Thyroid gland (tissue), 4 donors: ENCODE data around the gene CHMP6. TPM values are rescaled to one million over a fixed set of nuclear protein-coding genes. Genes with fewer than 3 reads are reported as not detected.

Source experiments
- DNase-seq, 2 donors: peaks; one replicate each; pipeline ENCODE4 v3.0.0-alpha.2; 2019
- H3K27ac ChIP-seq, 3 donors: fragments of 200-600 bp; sonication (generic); 1 replicate in 2 of 3; 2 replicates in 1 of 3; pipeline ENCODE4 v1.5.1; 2016 to 2019; ENCODE audit warnings: mild to moderate bottlenecking in 1 of 3, moderate library complexity in 1 of 3
- H3K27me3 ChIP-seq: fragments of 200-600 bp; sonication (generic); one replicate; pipeline ENCODE4 v1.5.1; 2019
- H3K36me3 ChIP-seq, 2 donors: fragments of 200-600 bp; sonication (generic); one replicate each; pipeline ENCODE4 v1.5.1; 2016 to 2019
- H3K4me1 ChIP-seq, 2 donors: fragments of 200-600 bp; sonication (generic); one replicate each; pipeline ENCODE4 v1.5.1; 2017 to 2019
- H3K4me3 ChIP-seq, 3 donors: fragments of 200-600 bp; sonication (generic); replicated peaks in 1 of 3; 1 replicate in 2 of 3; 2 replicates in 1 of 3; pipeline ENCODE4 v1.5.1; 2016; ENCODE audit warnings: mild to moderate bottlenecking in 1 of 3
- H3K9me3 ChIP-seq: fragments of 200-600 bp; sonication (generic); one replicate; pipeline ENCODE4 v1.5.1; 2017
- POLR2A ChIP-seq, 2 donors: fragments of 450-650 bp; IDR thresholded peaks; one replicate each; pipeline ENCODE4 v1.6.1; 2017; ENCODE audit warnings: antibody characterized with exemption in 2 of 2, mild to moderate bottlenecking in 2 of 2, moderate library complexity in 1 of 2
- WGBS, 2 donors: methylation state at CpG; one replicate each; pipeline ENCODE4 v1.1.5; 2017; 5-methylcytosine and 5-hydroxymethylcytosine counted together
- intact Hi-C: fragments of 100-400 bp; cut with DNase I; formaldehyde crosslinking; loops from one replicate; pipeline ENCODE4 v1.15.1; 2023
- total RNA-seq, 4 donors: library from RNA; depleted of rRNA; stranded (reverse); fragments of >200 nt; gene quantifications; one replicate each; pipeline ENCODE4 v1.2.3, GENCODE V29; 2016
- TF ChIP-seq, protein P1 (sequence below), 6 experiments: fragments of 200-600 bp in 3 of 6; fragments of 450-650 bp in 3 of 6; sonication (generic) in 3 of 6; IDR thresholded peaks; one replicate each; pipeline ENCODE4 v1.5.1; 2016 to 2019; ENCODE audit warnings: antibody characterized with exemption in 6 of 6, mild to moderate bottlenecking in 2 of 6, inconsistent platforms in 1 of 6, moderate library complexity in 1 of 6

The CHMP6 gene
- total RNA-seq, 4 donors from 2014 or later = 19.5 to 37.8 (median 27.8) TPM

DNA sequence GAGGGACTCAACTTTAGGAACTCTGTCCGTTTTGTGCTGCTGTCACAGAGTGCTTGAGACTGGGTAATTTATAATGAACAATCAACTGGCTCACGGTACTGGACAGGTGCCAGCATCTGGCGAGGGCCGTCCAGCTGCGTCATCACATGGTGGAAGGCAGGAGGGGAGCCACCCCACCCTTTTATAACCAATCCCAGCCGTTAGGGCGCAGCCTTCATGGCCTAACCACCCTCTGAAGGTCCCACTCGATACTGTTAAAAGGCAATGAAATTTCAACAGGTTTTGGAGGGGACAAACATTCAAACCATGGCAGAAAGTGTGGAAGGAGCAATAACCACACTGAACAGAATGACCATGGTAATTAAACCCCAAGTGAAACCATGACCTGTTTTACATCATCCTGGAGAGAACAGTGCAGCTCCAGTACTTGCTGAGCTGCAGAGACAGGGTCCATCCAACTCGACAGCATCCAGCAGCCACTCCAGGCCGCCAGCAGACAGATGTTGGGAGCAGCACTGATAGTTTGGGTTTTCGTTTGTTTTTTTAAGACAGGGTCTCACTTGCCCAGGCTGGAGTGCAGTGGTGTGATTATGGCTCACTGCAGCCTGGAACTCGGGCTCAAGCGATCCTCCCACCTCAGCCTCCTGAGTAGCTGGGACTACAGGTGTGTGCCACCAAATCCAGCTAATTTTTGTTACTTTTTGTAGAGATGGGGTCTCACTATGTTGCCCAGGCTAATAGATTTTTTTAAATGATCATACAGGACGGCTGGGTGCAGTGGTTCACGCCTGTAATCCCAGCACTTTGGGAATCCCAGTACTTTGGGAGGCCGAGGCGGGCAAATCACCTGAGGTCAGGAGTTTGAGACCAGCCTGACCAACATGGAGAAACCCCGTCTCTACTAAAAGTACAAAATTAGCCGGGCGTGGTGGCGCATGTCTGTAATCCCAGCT, 11.0 kb downstream of the CHMP6 start:
- Histone ChIP-seq H3K4me3 (no peak overlapping the region), H3K36me3 (peaks cover 25% of the 10 kb centered on the region in 2 donors), H3K4me1 (peaks cover 5 to 24% of the 10 kb centered on the region in 2 donors), H3K27ac (no peak overlapping the region), H3K9me3 (no peaks in the 10 kb centered on the region), H3K27me3 (no peaks in the 10 kb centered on the region)
- peak; percentile 58 to 65 for DNase-seq
- TF ChIP-seq, protein P1, sequence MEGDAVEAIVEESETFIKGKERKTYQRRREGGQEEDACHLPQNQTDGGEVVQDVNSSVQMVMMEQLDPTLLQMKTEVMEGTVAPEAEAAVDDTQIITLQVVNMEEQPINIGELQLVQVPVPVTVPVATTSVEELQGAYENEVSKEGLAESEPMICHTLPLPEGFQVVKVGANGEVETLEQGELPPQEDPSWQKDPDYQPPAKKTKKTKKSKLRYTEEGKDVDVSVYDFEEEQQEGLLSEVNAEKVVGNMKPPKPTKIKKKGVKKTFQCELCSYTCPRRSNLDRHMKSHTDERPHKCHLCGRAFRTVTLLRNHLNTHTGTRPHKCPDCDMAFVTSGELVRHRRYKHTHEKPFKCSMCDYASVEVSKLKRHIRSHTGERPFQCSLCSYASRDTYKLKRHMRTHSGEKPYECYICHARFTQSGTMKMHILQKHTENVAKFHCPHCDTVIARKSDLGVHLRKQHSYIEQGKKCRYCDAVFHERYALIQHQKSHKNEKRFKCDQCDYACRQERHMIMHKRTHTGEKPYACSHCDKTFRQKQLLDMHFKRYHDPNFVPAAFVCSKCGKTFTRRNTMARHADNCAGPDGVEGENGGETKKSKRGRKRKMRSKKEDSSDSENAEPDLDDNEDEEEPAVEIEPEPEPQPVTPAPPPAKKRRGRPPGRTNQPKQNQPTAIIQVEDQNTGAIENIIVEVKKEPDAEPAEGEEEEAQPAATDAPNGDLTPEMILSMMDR (IDR thresholded peaks at IDR 0.05) = no peak
- TF ChIP-seq POLR2A (IDR thresholded peaks at IDR 0.05) = no peak
- intact Hi-C loops = no loop called here
- WGBS, 2 donors = 45 to 50% methylated on average over 21 of the region's 21 CpGs

DNA sequence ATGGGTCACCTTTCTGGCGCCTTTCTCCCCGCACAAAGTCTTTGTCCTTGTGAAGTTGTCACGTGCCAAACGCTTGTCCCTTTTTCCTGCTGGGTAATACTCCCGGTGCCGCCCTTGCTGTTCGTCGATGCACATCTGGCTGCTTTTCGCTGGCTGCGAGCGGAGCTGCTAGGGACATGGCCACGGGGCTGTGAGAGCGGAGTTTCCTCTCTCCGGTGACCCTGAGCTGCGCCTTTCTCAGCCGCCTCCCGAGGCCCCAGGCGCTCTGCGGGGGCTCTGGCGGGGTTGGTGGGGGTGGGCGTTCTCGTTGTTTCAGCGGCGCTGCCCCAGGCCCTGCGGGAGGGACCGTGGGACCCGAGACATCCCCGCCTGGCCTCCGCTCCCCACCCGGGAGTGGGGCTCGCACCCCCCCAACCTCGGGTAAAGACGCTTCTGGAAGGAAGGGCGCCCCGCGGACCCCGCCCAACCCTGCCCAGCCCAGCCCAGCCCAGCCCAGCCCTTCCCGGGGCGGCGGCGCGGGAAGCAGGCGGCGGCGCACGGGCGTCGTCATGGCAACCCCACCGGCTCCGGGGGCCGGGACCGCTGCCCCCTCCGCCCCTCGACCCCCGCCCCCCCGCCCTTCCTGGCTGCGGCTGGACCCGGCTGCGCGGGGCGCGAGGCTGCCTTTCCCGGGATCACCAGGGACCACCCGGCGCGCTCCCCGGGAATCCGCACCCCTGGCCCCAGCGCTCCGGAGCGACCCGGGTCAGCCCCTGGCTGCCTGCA, 12.3 kb downstream of the CHMP6 start:
- WGBS, 2 donors = 16 to 19% methylated on average over 13 to 14 of the region's 72 CpGs
- no peak for DNase-seq

DNA sequence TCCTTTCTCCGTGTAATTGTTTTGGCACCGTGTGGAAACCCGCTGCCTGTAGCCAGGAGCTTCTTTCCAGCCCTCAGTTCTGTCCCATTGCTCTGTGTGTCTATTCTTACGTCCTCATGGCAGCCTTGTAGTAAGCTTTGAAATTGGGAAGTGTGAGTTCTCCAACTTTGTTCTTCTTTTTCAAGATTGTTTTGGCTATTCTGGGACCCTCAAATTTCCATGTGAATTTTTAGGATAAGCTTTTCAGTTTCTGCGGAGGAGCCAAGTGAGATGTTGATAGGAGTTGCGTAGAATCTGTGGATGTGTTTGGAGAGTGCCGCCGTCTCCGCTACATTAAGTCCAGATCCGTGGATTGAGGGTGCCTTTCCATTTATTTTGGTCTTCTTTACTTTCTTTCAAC, 15.2 kb downstream of the CHMP6 start:
- Histone ChIP-seq H3K4me3 (no peak overlapping the region), H3K4me1 (peaks cover 4 to 22% of the 10 kb centered on the region in 2 donors), H3K36me3 (no peaks in the 10 kb centered on the region), H3K27me3 (no peaks in the 10 kb centered on the region), H3K9me3 (no peaks in the 10 kb centered on the region), H3K27ac (no peak overlapping the region)
- TF ChIP-seq, protein P1 (IDR thresholded peaks at IDR 0.05) = no peak
- TF ChIP-seq POLR2A (IDR thresholded peaks at IDR 0.05) = no peak
- 72% methylated on average over 10 of the region's 10 CpGs for WGBS, 2 donors
- intact Hi-C loops = no loop called here
- no peak for DNase-seq

More for the DNA sequence above, 12.3 kb downstream of the CHMP6 start:
- Histone ChIP-seq H3K36me3 (peaks cover 13% of the 10 kb centered on the region in 2 donors), H3K4me1 (peaks cover 5 to 24% of the 10 kb centered on the region in 2 donors), H3K9me3 (no peaks in the 10 kb centered on the region), H3K27ac (no peak overlapping the region), H3K4me3 (no peak overlapping the region), H3K27me3 (no peaks in the 10 kb centered on the region)
- intact Hi-C loops = no loop called here
- no peak for TF ChIP-seq POLR2A (IDR thresholded peaks at IDR 0.05)
- TF ChIP-seq, protein P1 (IDR thresholded peaks at IDR 0.05) = no peak

DNA sequence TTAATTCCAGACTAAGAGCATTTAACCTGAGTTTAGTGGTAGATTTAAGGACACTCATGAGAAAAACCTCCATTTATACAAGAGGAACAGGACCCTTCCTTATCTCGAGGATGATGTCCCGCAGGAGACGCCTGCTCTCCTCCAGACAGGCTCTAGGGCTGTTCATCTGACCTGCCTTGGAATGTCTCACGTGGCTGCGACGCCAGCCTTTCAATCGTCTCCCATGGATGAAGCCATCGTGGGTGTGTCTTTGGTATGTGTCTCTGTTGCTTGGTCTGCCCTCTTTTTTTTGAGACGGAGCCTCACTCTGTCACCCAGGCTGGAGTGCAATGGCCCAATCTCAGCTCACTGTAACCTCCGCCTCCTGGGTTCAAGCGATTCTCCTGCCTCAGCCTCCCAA, 16.5 kb downstream of the CHMP6 start:
- no peak for DNase-seq
- 72 to 88% methylated on average over 9 to 11 of the region's 11 CpGs for WGBS, 2 donors
- Histone ChIP-seq H3K27ac (no peak overlapping the region), H3K4me1 (peaks cover 0 to 13% of the 10 kb centered on the region in 2 donors), H3K9me3 (no peaks in the 10 kb centered on the region), H3K36me3 (no peaks in the 10 kb centered on the region), H3K4me3 (no peak overlapping the region), H3K27me3 (no peaks in the 10 kb centered on the region)
- TF ChIP-seq, protein P1 (IDR thresholded peaks at IDR 0.05) = no peak
- TF ChIP-seq POLR2A (IDR thresholded peaks at IDR 0.05) = no peak
- intact Hi-C loops = no loop called here
